Measurements from ENCODE around the gene CBLB.

The CBLB gene

DNA sequence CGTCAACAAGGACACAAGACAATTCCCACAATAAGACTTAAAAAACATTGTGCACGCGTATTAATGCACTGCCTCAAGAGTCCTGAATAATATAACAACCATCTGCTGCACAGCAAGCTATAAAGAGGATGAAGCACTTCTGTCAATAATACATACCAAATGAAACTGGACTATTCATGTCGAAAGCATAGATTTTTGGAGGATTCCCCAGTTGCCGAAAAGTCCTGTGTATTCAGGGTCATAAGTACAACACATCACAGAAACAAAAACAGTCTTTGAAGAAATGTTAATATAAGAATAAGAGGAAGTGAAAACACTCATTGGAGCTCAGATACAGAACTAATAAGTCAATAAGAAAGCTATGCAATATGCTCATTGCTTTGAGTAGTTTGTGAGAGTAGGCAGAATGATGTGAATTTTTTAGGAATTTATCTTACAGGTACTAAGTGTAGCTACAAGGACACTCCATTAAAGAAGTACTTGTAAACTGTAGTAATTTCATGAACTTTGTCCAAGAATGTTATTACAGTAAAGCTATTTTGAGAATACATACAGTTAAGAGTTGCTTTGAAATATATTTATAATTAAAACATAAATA lies 31.6 kb downstream of the CBLB start:
- Histone ChIP-seq H3K27me3 (replicated peaks; ENCODE audit: control insufficient read depth, insufficient read depth, low read length) (no peaks in the 10 kb centered on the region), H3K36me3 (ENCODE audit: control insufficient read depth, insufficient read depth, low read length) (no peaks in the 10 kb centered on the region), H3K4me3 (replicated peaks; ENCODE audit: low read depth, low read length) (peak overlapping the region; percentile 25; the same call in 1 of the 2 replicates)
- TF ChIP-seq, protein P1, sequence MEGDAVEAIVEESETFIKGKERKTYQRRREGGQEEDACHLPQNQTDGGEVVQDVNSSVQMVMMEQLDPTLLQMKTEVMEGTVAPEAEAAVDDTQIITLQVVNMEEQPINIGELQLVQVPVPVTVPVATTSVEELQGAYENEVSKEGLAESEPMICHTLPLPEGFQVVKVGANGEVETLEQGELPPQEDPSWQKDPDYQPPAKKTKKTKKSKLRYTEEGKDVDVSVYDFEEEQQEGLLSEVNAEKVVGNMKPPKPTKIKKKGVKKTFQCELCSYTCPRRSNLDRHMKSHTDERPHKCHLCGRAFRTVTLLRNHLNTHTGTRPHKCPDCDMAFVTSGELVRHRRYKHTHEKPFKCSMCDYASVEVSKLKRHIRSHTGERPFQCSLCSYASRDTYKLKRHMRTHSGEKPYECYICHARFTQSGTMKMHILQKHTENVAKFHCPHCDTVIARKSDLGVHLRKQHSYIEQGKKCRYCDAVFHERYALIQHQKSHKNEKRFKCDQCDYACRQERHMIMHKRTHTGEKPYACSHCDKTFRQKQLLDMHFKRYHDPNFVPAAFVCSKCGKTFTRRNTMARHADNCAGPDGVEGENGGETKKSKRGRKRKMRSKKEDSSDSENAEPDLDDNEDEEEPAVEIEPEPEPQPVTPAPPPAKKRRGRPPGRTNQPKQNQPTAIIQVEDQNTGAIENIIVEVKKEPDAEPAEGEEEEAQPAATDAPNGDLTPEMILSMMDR (IDR thresholded peaks at IDR 0.05; ENCODE audit: insufficient read depth, low read length, poor library complexity, severe bottlenecking), result no peak
- DNase-seq (ENCODE audit: extremely low read depth, insufficient read length), result peak; percentile 82

DNA sequence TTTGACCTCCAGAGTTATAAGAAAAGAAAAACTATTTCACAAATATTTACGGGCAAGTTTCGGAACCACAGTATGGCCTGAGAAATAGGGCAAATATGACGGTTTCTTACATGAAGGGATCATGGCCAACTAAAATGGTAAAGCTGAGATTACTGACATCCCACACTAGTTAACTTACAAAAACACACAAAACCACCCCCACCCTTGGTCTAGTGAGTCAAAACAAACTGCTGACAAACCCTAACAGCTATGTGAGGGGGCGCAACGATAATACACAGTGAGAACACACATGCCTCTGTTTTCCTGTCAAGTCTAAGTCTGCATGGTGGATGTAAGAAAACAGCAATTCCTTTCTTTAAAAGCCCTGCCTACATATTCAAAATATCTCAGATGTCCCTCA lies 32.3 kb downstream of the CBLB start:
- DNase-seq (ENCODE audit: extremely low read depth, insufficient read length), result peak; percentile 43
- H3K4me3 ChIP-seq (replicated peaks; ENCODE audit: low read depth, low read length), result peak overlapping the region; percentile 25
- TF ChIP-seq, protein P1 (IDR thresholded peaks at IDR 0.05; ENCODE audit: insufficient read depth, low read length, poor library complexity, severe bottlenecking), result no peak
- no peaks in the 10 kb centered on the region for H3K27me3 ChIP-seq (replicated peaks; ENCODE audit: control insufficient read depth, insufficient read depth, low read length)
- no peaks in the 10 kb centered on the region for H3K36me3 ChIP-seq (ENCODE audit: control insufficient read depth, insufficient read depth, low read length)

DNA sequence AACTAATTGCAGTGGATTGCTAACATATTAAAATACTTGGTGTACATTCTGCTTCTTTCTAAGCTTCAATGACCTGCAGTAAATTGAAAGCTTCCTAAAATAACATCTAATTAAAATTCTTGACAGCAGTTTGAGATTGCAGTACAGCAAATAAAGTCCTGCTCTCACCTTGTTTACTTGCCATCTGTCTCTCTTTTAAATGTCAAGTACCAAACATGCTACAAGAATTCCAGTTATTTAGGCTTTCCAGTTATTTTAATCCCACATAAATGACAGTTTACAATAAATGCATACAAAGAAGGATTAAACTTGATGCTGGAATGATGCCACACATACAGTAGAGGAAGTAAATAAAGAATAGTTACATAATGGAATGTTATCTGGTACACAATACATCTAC lies 33.2 kb downstream of the CBLB start:
- no peak for DNase-seq (ENCODE audit: extremely low read depth, insufficient read length)
- Histone ChIP-seq H3K36me3 (ENCODE audit: control insufficient read depth, insufficient read depth, low read length) (no peaks in the 10 kb centered on the region), H3K27me3 (replicated peaks; ENCODE audit: control insufficient read depth, insufficient read depth, low read length) (no peaks in the 10 kb centered on the region), H3K4me3 (replicated peaks; ENCODE audit: low read depth, low read length) (no peak overlapping the region; the same call in 1 of the 2 replicates)
- TF ChIP-seq, protein P1 (IDR thresholded peaks at IDR 0.05; ENCODE audit: insufficient read depth, low read length, poor library complexity, severe bottlenecking), result no peak

DNA sequence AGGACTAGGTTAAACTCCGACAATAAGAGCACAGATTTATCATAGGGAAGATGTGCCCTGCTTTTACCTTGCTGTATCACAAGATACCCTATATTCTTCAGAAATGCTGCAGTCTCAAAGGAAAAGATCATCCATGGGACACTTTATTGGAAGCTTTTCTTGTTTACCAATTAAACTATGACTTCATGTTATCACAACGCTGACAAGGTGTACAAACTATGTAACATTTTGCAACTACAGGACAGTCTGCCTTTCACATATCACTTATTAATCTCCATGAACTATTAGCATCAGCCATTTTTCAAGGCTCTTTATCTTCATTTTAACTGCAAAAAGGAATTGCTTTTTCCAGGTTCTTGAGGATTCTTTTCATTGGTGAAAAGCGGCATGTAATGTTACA lies 34.0 kb downstream of the CBLB start:
- TF ChIP-seq, protein P1 (IDR thresholded peaks at IDR 0.05; ENCODE audit: insufficient read depth, low read length, poor library complexity, severe bottlenecking), result no peak
- Histone ChIP-seq H3K4me3 (replicated peaks; ENCODE audit: low read depth, low read length) (no peak overlapping the region), H3K36me3 (ENCODE audit: control insufficient read depth, insufficient read depth, low read length) (no peaks in the 10 kb centered on the region), H3K27me3 (replicated peaks; ENCODE audit: control insufficient read depth, insufficient read depth, low read length) (no peaks in the 10 kb centered on the region)
- no peak for DNase-seq (ENCODE audit: extremely low read depth, insufficient read length)

DNA sequence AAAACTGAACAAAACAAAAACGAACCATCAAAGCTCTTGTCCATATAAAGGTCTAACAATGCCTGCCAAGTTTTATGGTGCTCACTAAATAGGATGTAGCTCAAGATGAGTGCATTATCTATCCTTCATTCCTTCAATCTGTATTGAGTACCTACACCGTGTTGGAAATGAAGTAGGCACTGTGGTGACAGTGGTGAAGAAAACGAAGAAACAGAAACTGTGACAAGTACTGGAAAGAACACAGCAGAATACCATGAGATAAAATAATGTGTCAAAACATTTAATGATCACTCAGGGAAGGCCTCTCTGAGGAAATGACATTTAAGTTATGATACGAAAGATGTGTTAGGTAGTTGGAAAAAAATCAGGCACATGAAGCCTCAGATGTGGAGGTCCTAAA lies 36.2 kb downstream of the CBLB start:
- Histone ChIP-seq H3K4me3 (replicated peaks; ENCODE audit: low read depth, low read length) (no peak overlapping the region), H3K36me3 (ENCODE audit: control insufficient read depth, insufficient read depth, low read length) (no peaks in the 10 kb centered on the region), H3K27me3 (replicated peaks; ENCODE audit: control insufficient read depth, insufficient read depth, low read length) (no peaks in the 10 kb centered on the region)
- no peak for DNase-seq (ENCODE audit: extremely low read depth, insufficient read length)
- TF ChIP-seq, protein P1 (IDR thresholded peaks at IDR 0.05; ENCODE audit: insufficient read depth, low read length, poor library complexity, severe bottlenecking), result no peak

DNA sequence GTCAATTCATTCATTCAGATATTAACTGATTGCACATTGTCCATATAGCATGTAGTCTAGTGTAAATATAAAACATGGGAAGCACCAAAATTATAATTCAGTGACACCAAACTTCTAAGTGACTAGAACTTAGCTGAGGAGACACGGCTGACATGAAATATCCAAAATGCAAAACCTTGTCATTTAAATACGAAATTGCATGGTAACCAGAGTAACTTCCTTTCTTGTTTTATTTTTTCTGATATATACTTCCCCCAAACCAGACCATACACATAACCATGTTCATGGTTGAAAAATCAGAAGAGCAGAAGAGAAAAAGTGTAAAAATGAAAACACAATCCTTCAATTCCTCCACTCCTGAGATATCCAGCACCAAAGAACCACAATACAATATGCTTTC lies 38.0 kb downstream of the CBLB start:
- H3K4me3 ChIP-seq (replicated peaks; ENCODE audit: low read depth, low read length), result no peak overlapping the region

More for the DNA sequence above, 38.0 kb downstream of the CBLB start:
- no peak for DNase-seq (ENCODE audit: extremely low read depth, insufficient read length)
- H3K36me3 ChIP-seq (ENCODE audit: control insufficient read depth, insufficient read depth, low read length), result no peaks in the 10 kb centered on the region
- TF ChIP-seq, protein P1 (IDR thresholded peaks at IDR 0.05; ENCODE audit: insufficient read depth, low read length, poor library complexity, severe bottlenecking), result no peak
- H3K27me3 ChIP-seq (replicated peaks; ENCODE audit: control insufficient read depth, insufficient read depth, low read length), result no peaks in the 10 kb centered on the region

All from GM06990 (cell line).